Stimulated activated naive CD8-positive, alpha-beta T cell treated with anti-CD3 and anti-CD28 coated beads, Interleukin-15, Interleukin-2, amounts not matched to agents 100 ng/mL and 50 ng/mL, for 24 hours (primary cell): ENCODE measurements around the gene DPP10.
"Not testable (repeated sequence)": the region's sequence is repeated elsewhere in the genome, so short reads cannot be mapped to it uniquely, and the experiment has no call there.

Experiments used
- H3K27ac Mint-ChIP-seq: one replicate; pipeline ENCODE4 v1.8.0; 2021; ENCODE audit warnings: mild to moderate bottlenecking, mixed read lengths
- H3K27me3 Mint-ChIP-seq: one replicate; pipeline ENCODE4 v1.8.0; 2021; ENCODE audit warnings: mixed read lengths
- H3K36me3 Mint-ChIP-seq: one replicate; pipeline ENCODE4 v1.8.0; 2021; ENCODE audit warnings: low read depth, mixed read lengths
- H3K4me1 Mint-ChIP-seq: one replicate; pipeline ENCODE4 v1.8.0; 2021; ENCODE audit warnings: low read depth, mixed read lengths
- H3K4me3 Mint-ChIP-seq: one replicate; pipeline ENCODE4 v1.8.0; 2021; ENCODE audit warnings: mild to moderate bottlenecking, mixed read lengths
- H3K9me3 Mint-ChIP-seq: one replicate; pipeline ENCODE4 v1.8.0; 2021; ENCODE audit warnings: mixed read lengths

Gene DPP10

GRCh38 chr2:114468343-114468742 lies 25.9 kb downstream of the DPP10 start:
- Mint-ChIP-seq H3K36me3 (no peaks in the 10 kb centered on the region), H3K4me1 (no peaks in the 10 kb centered on the region), H3K27ac (no peak overlapping the region), H3K27me3 (peaks cover 7% of the 10 kb centered on the region), H3K9me3 (no peaks in the 10 kb centered on the region), H3K4me3 (no peak overlapping the region)

- no peak overlapping the region for H3K4me3 Mint-ChIP-seq
- no peaks in the 10 kb centered on the region for H3K36me3 Mint-ChIP-seq
- H3K9me3 Mint-ChIP-seq: no peaks in the 10 kb centered on the region
- H3K27ac Mint-ChIP-seq: no peak overlapping the region
- peaks cover 9% of the 10 kb centered on the region for H3K27me3 Mint-ChIP-seq
- H3K4me1 Mint-ChIP-seq: no peaks in the 10 kb centered on the region
These were observed 29.8 kb downstream of the DPP10 start for GRCh38 chr2:114472246-114472645.

- Mint-ChIP-seq H3K9me3 (no peaks in the 10 kb centered on the region), H3K4me3 (no peak overlapping the region), H3K36me3 (no peaks in the 10 kb centered on the region), H3K27me3 (peaks cover 9% of the 10 kb centered on the region), H3K4me1 (no peaks in the 10 kb centered on the region), H3K27ac (no peak overlapping the region)
These were observed 30.3 kb downstream of the DPP10 start for GRCh38 chr2:114472726-114473125.

GRCh38 chr2:114488841-114489530 lies 46.5 kb downstream of the DPP10 start:
- H3K9me3 Mint-ChIP-seq: no peaks in the 10 kb centered on the region
- H3K27ac Mint-ChIP-seq: no peak overlapping the region
- no peak overlapping the region for H3K4me3 Mint-ChIP-seq
- H3K36me3 Mint-ChIP-seq: no peaks in the 10 kb centered on the region
- no peaks in the 10 kb centered on the region for H3K4me1 Mint-ChIP-seq
- peaks cover 8% of the 10 kb centered on the region for H3K27me3 Mint-ChIP-seq

- no peaks in the 10 kb centered on the region for H3K4me1 Mint-ChIP-seq
- H3K36me3 Mint-ChIP-seq: no peaks in the 10 kb centered on the region
- no peak overlapping the region for H3K4me3 Mint-ChIP-seq
- H3K9me3 Mint-ChIP-seq: no peaks in the 10 kb centered on the region
- peaks cover 7% of the 10 kb centered on the region for H3K27me3 Mint-ChIP-seq
- H3K27ac Mint-ChIP-seq: no peak overlapping the region
These were observed 52.6 kb downstream of the DPP10 start for GRCh38 chr2:114495046-114495445.

GRCh38 chr2:114496959-114497358 lies 54.5 kb downstream of the DPP10 start:
- no peak overlapping the region for H3K27ac Mint-ChIP-seq
- H3K4me1 Mint-ChIP-seq: no peaks in the 10 kb centered on the region
- H3K36me3 Mint-ChIP-seq: no peaks in the 10 kb centered on the region
- no peaks in the 10 kb centered on the region for H3K9me3 Mint-ChIP-seq
- no peak overlapping the region for H3K4me3 Mint-ChIP-seq
- H3K27me3 Mint-ChIP-seq: no peaks in the 10 kb centered on the region

- no peaks in the 10 kb centered on the region for H3K9me3 Mint-ChIP-seq
- H3K27ac Mint-ChIP-seq: no peak overlapping the region
- H3K4me3 Mint-ChIP-seq: no peak overlapping the region
- H3K4me1 Mint-ChIP-seq: no peaks in the 10 kb centered on the region
- no peaks in the 10 kb centered on the region for H3K27me3 Mint-ChIP-seq
- H3K36me3 Mint-ChIP-seq: no peaks in the 10 kb centered on the region
These were observed 56.7 kb downstream of the DPP10 start for GRCh38 chr2:114499101-114499500.

GRCh38 chr2:114507744-114508143 lies 65.3 kb downstream of the DPP10 start:
- no peak overlapping the region for H3K4me3 Mint-ChIP-seq
- H3K4me1 Mint-ChIP-seq: no peaks in the 10 kb centered on the region

GRCh38 chr2:114515882-114516281 lies 73.4 kb downstream of the DPP10 start:
- peaks cover 3% of the 10 kb centered on the region for H3K27me3 Mint-ChIP-seq
- H3K4me3 Mint-ChIP-seq: no peak overlapping the region
- no peaks in the 10 kb centered on the region for H3K36me3 Mint-ChIP-seq
- H3K27ac Mint-ChIP-seq: no peak overlapping the region
- H3K4me1 Mint-ChIP-seq: no peaks in the 10 kb centered on the region
- no peaks in the 10 kb centered on the region for H3K9me3 Mint-ChIP-seq

More at GRCh38 chr2:114507744-114508143, 65.3 kb downstream of the DPP10 start:
- no peaks in the 10 kb centered on the region for H3K9me3 Mint-ChIP-seq
- peaks cover 3% of the 10 kb centered on the region for H3K27me3 Mint-ChIP-seq
- H3K27ac Mint-ChIP-seq: no peak overlapping the region
- no peaks in the 10 kb centered on the region for H3K36me3 Mint-ChIP-seq

GRCh38 chr2:114517580-114517979 lies 75.1 kb downstream of the DPP10 start:
- no peaks in the 10 kb centered on the region for H3K9me3 Mint-ChIP-seq
- H3K27me3 Mint-ChIP-seq: no peaks in the 10 kb centered on the region
- no peak overlapping the region for H3K27ac Mint-ChIP-seq
- H3K36me3 Mint-ChIP-seq: no peaks in the 10 kb centered on the region
- no peak overlapping the region for H3K4me3 Mint-ChIP-seq
- no peaks in the 10 kb centered on the region for H3K4me1 Mint-ChIP-seq

- Mint-ChIP-seq H3K9me3 (no peaks in the 10 kb centered on the region), H3K36me3 (no peaks in the 10 kb centered on the region), H3K4me1 (no peaks in the 10 kb centered on the region), H3K4me3 (no peak overlapping the region), H3K27me3 (no peaks in the 10 kb centered on the region), H3K27ac (no peak overlapping the region)
These were observed 76.3 kb downstream of the DPP10 start for GRCh38 chr2:114518738-114519137.

- not testable (repeated sequence) for H3K4me3 Mint-ChIP-seq, H3K9me3 Mint-ChIP-seq, H3K27ac Mint-ChIP-seq, H3K27me3 Mint-ChIP-seq, H3K4me1 Mint-ChIP-seq, H3K36me3 Mint-ChIP-seq
These were observed 80.2 kb downstream of the DPP10 start for GRCh38 chr2:114522612-114523011.

GRCh38 chr2:114525955-114526354 lies 83.5 kb downstream of the DPP10 start:
- no peaks in the 10 kb centered on the region for H3K36me3 Mint-ChIP-seq
- H3K4me3 Mint-ChIP-seq: no peak overlapping the region
- H3K4me1 Mint-ChIP-seq: no peaks in the 10 kb centered on the region
- H3K27ac Mint-ChIP-seq: no peak overlapping the region
- peaks cover 5% of the 10 kb centered on the region for H3K27me3 Mint-ChIP-seq
- no peaks in the 10 kb centered on the region for H3K9me3 Mint-ChIP-seq

- H3K4me3 Mint-ChIP-seq: no peak overlapping the region
- H3K27ac Mint-ChIP-seq: no peak overlapping the region
- peaks cover 6% of the 10 kb centered on the region for H3K27me3 Mint-ChIP-seq
These were observed 84.4 kb downstream of the DPP10 start for GRCh38 chr2:114526841-114527240.

GRCh38 chr2:114527330-114527983 lies 85.0 kb downstream of the DPP10 start:
- H3K4me3 Mint-ChIP-seq: no peak overlapping the region
- no peak overlapping the region for H3K27ac Mint-ChIP-seq
- no peaks in the 10 kb centered on the region for H3K9me3 Mint-ChIP-seq
- no peaks in the 10 kb centered on the region for H3K36me3 Mint-ChIP-seq
- peaks cover 6% of the 10 kb centered on the region for H3K27me3 Mint-ChIP-seq
- H3K4me1 Mint-ChIP-seq: no peaks in the 10 kb centered on the region

More at GRCh38 chr2:114526841-114527240, 84.4 kb downstream of the DPP10 start:
- no peaks in the 10 kb centered on the region for H3K9me3 Mint-ChIP-seq
- no peaks in the 10 kb centered on the region for H3K4me1 Mint-ChIP-seq
- H3K36me3 Mint-ChIP-seq: no peaks in the 10 kb centered on the region
